Neural cell (in vitro differentiated cells): ENCODE measurements around the gene SGCB. TPM values are rescaled to one million over a fixed set of nuclear protein-coding genes. Genes with fewer than 3 reads are reported as not detected.

Source experiments
- H2AFZ ChIP-seq: fragments of 200-600, 300-800 bp; sonication (generic), shearing (Covaris generic); 2 replicates; pipeline ENCODE4 v1.6.0; 2014; ENCODE audit warnings: low read depth, mild to moderate bottlenecking, antibody characterized with exemption, low read length, moderate library complexity
- H3F3A ChIP-seq: fragments of 200-600 bp; shearing (Covaris generic); 2 replicates; pipeline ENCODE4 v1.6.1; 2016; ENCODE audit warnings: mild to moderate bottlenecking, moderate library complexity, mixed read lengths, antibody characterized with exemption, low read length; ENCODE audit not compliant: insufficient read depth, poor library complexity, severe bottlenecking
- H3K27ac ChIP-seq: fragments of 200-600, 300-800 bp; sonication (generic), shearing (Covaris generic); 2 replicates; pipeline ENCODE4 v1.5.1; 2014; ENCODE audit warnings: mild to moderate bottlenecking, low read length, moderate library complexity
- H3K27me3 ChIP-seq: fragments of 300-800, 200-600 bp; sonication (generic), shearing (Covaris generic); 2 replicates; pipeline ENCODE4 v1.6.0; 2014; ENCODE audit warnings: mild to moderate bottlenecking, low read depth, low read length, moderate library complexity; ENCODE audit not compliant: insufficient read depth
- H3K36me3 ChIP-seq: fragments of 300-800, 200-600 bp; sonication (generic), shearing (Covaris generic); 2 replicates; pipeline ENCODE4 v1.5.1; 2014; ENCODE audit warnings: mild to moderate bottlenecking, antibody characterized with exemption, low read length, moderate library complexity; ENCODE audit not compliant: insufficient read depth
- H3K4me2 ChIP-seq: fragments of 300-800, 200-600 bp; sonication (generic), shearing (Covaris generic); 2 replicates; pipeline ENCODE4 v1.6.0; 2014; ENCODE audit warnings: mild to moderate bottlenecking, low read length
- H3K4me3 ChIP-seq: fragments of 300-800, 200-600 bp; sonication (generic), shearing (Covaris generic); 2 replicates; pipeline ENCODE4 v1.5.1; 2014; ENCODE audit warnings: mild to moderate bottlenecking, low read length, moderate library complexity
- H3K79me2 ChIP-seq: fragments of 200-600 bp; shearing (Covaris generic); replicated peaks from 2 replicates; pipeline ENCODE4 v1.6.0; 2014; ENCODE audit warnings: mild to moderate bottlenecking, low read length, moderate library complexity; ENCODE audit not compliant: insufficient read depth
- H3K9ac ChIP-seq: fragments of 300-800, 200-600 bp; sonication (generic), shearing (Covaris generic); 2 replicates; pipeline ENCODE4 v1.6.1; 2016; ENCODE audit warnings: mild to moderate bottlenecking, low read length, mixed read lengths
- H3K9me2 ChIP-seq: fragments of 200-600 bp; shearing (Covaris generic); 2 replicates; pipeline ENCODE4 v1.6.1; 2016; ENCODE audit warnings: mild to moderate bottlenecking, low read length, mixed read lengths; ENCODE audit not compliant: insufficient read depth
- H3K9me3 ChIP-seq: fragments of 200-600, 300-800 bp; sonication (generic), shearing (Covaris generic); 2 replicates; pipeline ENCODE4 v1.6.1; 2016; ENCODE audit warnings: mild to moderate bottlenecking, mixed run types, low read length, moderate library complexity, mixed read lengths
- H4K20me1 ChIP-seq: fragments of 200-600 bp; shearing (Covaris generic); 2 replicates; pipeline ENCODE4 v1.6.1; 2016; ENCODE audit warnings: mild to moderate bottlenecking, mixed run types; ENCODE audit not compliant: insufficient read depth
- CTCF ChIP-seq: fragments of 450-650 bp; IDR thresholded peaks from 2 replicates; pipeline ENCODE4 v1.5.1; 2014; ENCODE audit warnings: antibody characterized with exemption, mild to moderate bottlenecking, moderate library complexity; ENCODE audit not compliant: poor library complexity, severe bottlenecking
- EP300 ChIP-seq: fragments of 450-650 bp; conservative IDR thresholded peaks from 2 replicates; pipeline ENCODE4 v1.6.1; 2014; ENCODE audit warnings: antibody characterized with exemption, mild to moderate bottlenecking, moderate library complexity; ENCODE audit not compliant: poor library complexity, severe bottlenecking
- EZH2 ChIP-seq: fragments of 200-600, 300-800 bp; shearing (Covaris generic), sonication (generic); IDR thresholded peaks from 2 replicates; pipeline ENCODE4 v1.6.1; 2014; ENCODE audit warnings: antibody characterized with exemption, low read length, borderline replicate concordance, mild to moderate bottlenecking; ENCODE audit not compliant: insufficient read depth, poor library complexity, severe bottlenecking
- MXI1 ChIP-seq: fragments of 450-650 bp; conservative IDR thresholded peaks from 2 replicates; pipeline ENCODE4 v1.6.1; 2014; ENCODE audit warnings: antibody characterized with exemption, mild to moderate bottlenecking; ENCODE audit not compliant: poor library complexity, severe bottlenecking
- POLR2AphosphoS5 ChIP-seq: IDR thresholded peaks from 2 replicates; pipeline ENCODE4 v1.6.1; 2012
- RAD21 ChIP-seq: fragments of 450-650 bp; conservative IDR thresholded peaks from 2 replicates; pipeline ENCODE4 v1.6.1; 2014; ENCODE audit warnings: antibody characterized with exemption, mild to moderate bottlenecking, moderate library complexity
- REST ChIP-seq: IDR thresholded peaks from 2 replicates; pipeline ENCODE4 v1.6.1; 2012; ENCODE audit warnings: borderline replicate concordance
- SMC3 ChIP-seq: fragments of 450-650 bp; conservative IDR thresholded peaks from 2 replicates; pipeline ENCODE4 v1.6.1; 2014; ENCODE audit warnings: antibody characterized with exemption, mild to moderate bottlenecking, moderate library complexity; ENCODE audit not compliant: poor library complexity
- TAF1 ChIP-seq: IDR thresholded peaks from 2 replicates; pipeline ENCODE4 v1.6.1; 2012; ENCODE audit warnings: low read depth
- polyA plus RNA-seq: library from polyadenylated mRNA; depleted of rRNA; stranded (reverse); fragments of >200 nt; gene quantifications from 2 replicates; pipeline ENCODE4 v1.2.3, GENCODE V29; 2014

SGCB gene
- polyA plus RNA-seq, 1 donor from 2014 or later = 24.5 TPM

- Histone ChIP-seq H3K27ac (no peak overlapping the region), H3K79me2 (no peaks in the 10 kb centered on the region), H3K27me3 (no peaks in the 10 kb centered on the region), H3K9me3 (no peaks in the 10 kb centered on the region), H3K36me3 (no peaks in the 10 kb centered on the region), H4K20me1 (no peaks in the 10 kb centered on the region), H3K4me2 (no peak overlapping the region), H3K4me3 (no peak overlapping the region), H3K9me2 (no peaks in the 10 kb centered on the region), H3F3A (no peaks in the 10 kb centered on the region), H2AFZ (no peak overlapping the region), H3K9ac (no peak overlapping the region)
- no peak for TF ChIP-seq EZH2
- TF ChIP-seq SMC3 = no peak
- TF ChIP-seq REST = no peak
- no peak for TF ChIP-seq EP300
- TF ChIP-seq RAD21 = no peak
- no peak for TF ChIP-seq POLR2AphosphoS5
- TF ChIP-seq TAF1 = no peak
- no peak for TF ChIP-seq MXI1
- TF ChIP-seq CTCF = no peak
Measured at GRCh38 chr4:51997647-51998046, 40.5 kb downstream of the SGCB start.

GRCh38 chr4:51995647-51996220 lies 42.4 kb downstream of the SGCB start:
- Histone ChIP-seq H2AFZ (no peak overlapping the region), H3K79me2 (no peaks in the 10 kb centered on the region), H3K4me2 (no peak overlapping the region), H3K9me3 (no peaks in the 10 kb centered on the region), H3K9me2 (no peaks in the 10 kb centered on the region), H3F3A (no peaks in the 10 kb centered on the region), H4K20me1 (no peaks in the 10 kb centered on the region), H3K4me3 (no peak overlapping the region), H3K9ac (no peak overlapping the region), H3K27me3 (no peaks in the 10 kb centered on the region), H3K36me3 (no peaks in the 10 kb centered on the region), H3K27ac (no peak overlapping the region)
- TF ChIP-seq TAF1 = no peak
- TF ChIP-seq EZH2 = no peak
- no peak for TF ChIP-seq SMC3
- no peak for TF ChIP-seq CTCF
- no peak for TF ChIP-seq MXI1
- no peak for TF ChIP-seq EP300
- TF ChIP-seq POLR2AphosphoS5 = no peak
- TF ChIP-seq REST = no peak
- no peak for TF ChIP-seq RAD21
